Upper lobe of left lung (tissue), 6 donors: ENCODE data around the gene TMEM190. TPM values are rescaled to one million over a fixed set of nuclear protein-coding genes. Genes with fewer than 3 reads are reported as not detected.
A peak's percentile ranks its signal among the peaks of the same experiment; 100 is the strongest.

Source experiments
- ATAC-seq, 2 donors: fragments of 200-7000 bp; cut with Tn5 transposase; one replicate each; pipeline ENCODE4 v1.9.1; 2022; ENCODE audit warnings: mild to moderate bottlenecking in 2 of 2, moderate library complexity in 2 of 2; ENCODE audit not compliant: low FRiP score in 2 of 2
- DNase-seq, 2 donors: peaks; one replicate each; pipeline ENCODE4 v3.0.0-alpha.2; 2019 to 2020
- H3K27ac ChIP-seq, 4 donors: fragments of 200-600 bp; sonication (generic); one replicate each; pipeline ENCODE4 v1.5.1; 2016 to 2019
- H3K27me3 ChIP-seq, 4 donors: fragments of 200-600 bp; sonication (generic); one replicate each; pipeline ENCODE4 v1.5.1; 2017 to 2019
- H3K36me3 ChIP-seq, 4 donors: fragments of 200-600 bp; sonication (generic); one replicate each; pipeline ENCODE4 v1.5.1; 2016 to 2019
- H3K4me1 ChIP-seq, 4 donors: fragments of 200-600 bp; sonication (generic); one replicate each; pipeline ENCODE4 v1.5.1; 2018 to 2019
- H3K4me3 ChIP-seq, 4 donors: fragments of 200-600 bp; sonication (generic); one replicate each; pipeline ENCODE4 v1.5.1; 2017 to 2019; ENCODE audit warnings: mild to moderate bottlenecking in 2 of 4, moderate library complexity in 1 of 4
- H3K9me3 ChIP-seq, 4 donors: fragments of 200-600 bp; sonication (generic); one replicate each; pipeline ENCODE4 v1.5.1; 2018 to 2019
- EP300 ChIP-seq, 4 donors: sonication (generic); formaldehyde crosslinking; IDR thresholded peaks; one replicate each; pipeline ENCODE4 v1.5.1; 2017; ENCODE audit warnings: antibody characterized with exemption in 4 of 4, control low read depth in 2 of 4
- POLR2A ChIP-seq, 4 donors: fragments of 450-650 bp; IDR thresholded peaks; one replicate each; pipeline ENCODE4 v1.5.1; 2016 to 2017; ENCODE audit warnings: antibody characterized with exemption in 4 of 4, mild to moderate bottlenecking in 2 of 4
- POLR2AphosphoS5 ChIP-seq, 2 donors: sonication (generic); formaldehyde crosslinking; IDR thresholded peaks; one replicate each; pipeline ENCODE4 v1.5.1; 2017; ENCODE audit warnings: antibody characterized with exemption in 2 of 2
- WGBS, 2 donors: methylation state at CpG; one replicate each; pipeline ENCODE4 v1.1.5; 2017 to 2018; 5-methylcytosine and 5-hydroxymethylcytosine counted together
- total RNA-seq, 6 donors: library from RNA; depleted of rRNA in 4 of 6; stranded (reverse); fragments of >200 nt in 4 of 6; gene quantifications; one replicate each; pipeline versions ENCODE4 v1.1.0 to v1.2.1, GENCODE V29; 2016 to 2021
- TF ChIP-seq, protein P1 (sequence below), 6 experiments: fragments of 450-650 bp in 4 of 6; fragments of 200-600 bp in 2 of 6; sonication (generic) in 2 of 6; IDR thresholded peaks; one replicate each; pipeline ENCODE4 v1.5.1; 2016 to 2019; ENCODE audit warnings: antibody characterized with exemption in 6 of 6
- donor health status: DM: no; HTN: no; CAD: no; lungs with moderate emphysema.
- donor health status: DM: no; HTN: yes; CAD: no; lungs with severe emphysema.

TMEM190 gene
- total RNA-seq, 6 donors from 2014 or later, result 0.92 to 48.6 (median 20.9) TPM

GRCh38 chr19:55341595-55342531 lies 34.8 kb upstream of the TMEM190 start:
- ATAC-seq (no peak), DNase-seq (peak in 1 of 2 donors; percentile 79)
- H3K4me3 ChIP-seq, result peak overlapping the region in 1 of 4 donors; percentile 84
- TF ChIP-seq, protein P1, sequence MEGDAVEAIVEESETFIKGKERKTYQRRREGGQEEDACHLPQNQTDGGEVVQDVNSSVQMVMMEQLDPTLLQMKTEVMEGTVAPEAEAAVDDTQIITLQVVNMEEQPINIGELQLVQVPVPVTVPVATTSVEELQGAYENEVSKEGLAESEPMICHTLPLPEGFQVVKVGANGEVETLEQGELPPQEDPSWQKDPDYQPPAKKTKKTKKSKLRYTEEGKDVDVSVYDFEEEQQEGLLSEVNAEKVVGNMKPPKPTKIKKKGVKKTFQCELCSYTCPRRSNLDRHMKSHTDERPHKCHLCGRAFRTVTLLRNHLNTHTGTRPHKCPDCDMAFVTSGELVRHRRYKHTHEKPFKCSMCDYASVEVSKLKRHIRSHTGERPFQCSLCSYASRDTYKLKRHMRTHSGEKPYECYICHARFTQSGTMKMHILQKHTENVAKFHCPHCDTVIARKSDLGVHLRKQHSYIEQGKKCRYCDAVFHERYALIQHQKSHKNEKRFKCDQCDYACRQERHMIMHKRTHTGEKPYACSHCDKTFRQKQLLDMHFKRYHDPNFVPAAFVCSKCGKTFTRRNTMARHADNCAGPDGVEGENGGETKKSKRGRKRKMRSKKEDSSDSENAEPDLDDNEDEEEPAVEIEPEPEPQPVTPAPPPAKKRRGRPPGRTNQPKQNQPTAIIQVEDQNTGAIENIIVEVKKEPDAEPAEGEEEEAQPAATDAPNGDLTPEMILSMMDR (IDR thresholded peaks at IDR 0.05), result no peak
- no peak for TF ChIP-seq EP300 (IDR thresholded peaks at IDR 0.05)
- H3K4me1 ChIP-seq, result peaks cover 17 to 26% (median 20%) of the 10 kb centered on the region in 4 donors
- 84 to 86% methylated on average over 24 to 33 of the region's 50 CpGs for WGBS, 2 donors
- H3K27me3 ChIP-seq, result no peaks in the 10 kb centered on the region
- H3K27ac ChIP-seq, result no peak overlapping the region
- H3K36me3 ChIP-seq, result peaks cover 0 to 30% (median 18%) of the 10 kb centered on the region in 4 donors
- no peaks in the 10 kb centered on the region for H3K9me3 ChIP-seq

DNA sequence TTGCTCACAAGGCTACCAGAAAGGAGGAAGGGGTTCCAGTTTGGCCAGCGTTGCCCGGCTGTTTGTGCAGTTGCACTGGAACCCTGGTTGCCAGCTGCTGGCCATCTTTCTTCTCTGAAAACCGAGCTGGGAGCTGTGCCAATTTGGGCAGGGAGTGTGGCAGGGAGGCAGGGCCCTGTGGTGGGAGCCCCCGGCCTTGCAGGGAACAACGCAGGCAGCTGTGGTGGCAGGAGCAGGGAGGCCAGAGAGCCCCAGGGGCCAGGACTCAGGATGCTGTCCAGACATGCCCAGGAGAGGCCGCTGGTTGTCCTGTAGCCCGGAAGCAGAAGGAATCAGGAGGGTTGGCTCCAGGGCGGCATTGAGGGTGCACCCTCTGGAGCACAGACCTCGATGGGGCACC lies 32.2 kb upstream of the TMEM190 start:
- Histone ChIP-seq H3K4me3 (no peak overlapping the region), H3K27me3 (no peaks in the 10 kb centered on the region), H3K4me1 (peaks cover 14 to 24% (median 19%) of the 10 kb centered on the region in 4 donors), H3K36me3 (peaks cover 0 to 37% (median 21%) of the 10 kb centered on the region in 4 donors), H3K9me3 (no peaks in the 10 kb centered on the region), H3K27ac (no peak overlapping the region)
- DNase-seq (no peak), ATAC-seq (no peak)
- no peak for TF ChIP-seq EP300 (IDR thresholded peaks at IDR 0.05)
- TF ChIP-seq POLR2A (IDR thresholded peaks at IDR 0.05), result no peak
- TF ChIP-seq, protein P1 (IDR thresholded peaks at IDR 0.05), result no peak
- TF ChIP-seq POLR2AphosphoS5 (IDR thresholded peaks at IDR 0.05), result no peak
- 80 to 89% methylated on average over 7 to 9 of the region's 9 CpGs for WGBS, 2 donors

GRCh38 chr19:55345101-55345817 lies 31.4 kb upstream of the TMEM190 start:
- no peak overlapping the region for H3K4me3 ChIP-seq
- H3K27ac ChIP-seq, result no peak overlapping the region
- TF ChIP-seq POLR2A (IDR thresholded peaks at IDR 0.05) (no peak), POLR2AphosphoS5 (IDR thresholded peaks at IDR 0.05) (no peak), EP300 (IDR thresholded peaks at IDR 0.05) (no peak)
- TF ChIP-seq, protein P1 (IDR thresholded peaks at IDR 0.05), result no peak
- 86 to 90% methylated on average over 22 of the region's 22 CpGs for WGBS, 2 donors
- ATAC-seq, result no peak
- peaks cover 13 to 23% (median 16%) of the 10 kb centered on the region in 4 donors for H3K4me1 ChIP-seq
- H3K27me3 ChIP-seq, result no peaks in the 10 kb centered on the region
- H3K9me3 ChIP-seq, result no peaks in the 10 kb centered on the region
- DNase-seq, result no peak
- H3K36me3 ChIP-seq, result peaks cover 0 to 37% (median 21%) of the 10 kb centered on the region in 4 donors

DNA sequence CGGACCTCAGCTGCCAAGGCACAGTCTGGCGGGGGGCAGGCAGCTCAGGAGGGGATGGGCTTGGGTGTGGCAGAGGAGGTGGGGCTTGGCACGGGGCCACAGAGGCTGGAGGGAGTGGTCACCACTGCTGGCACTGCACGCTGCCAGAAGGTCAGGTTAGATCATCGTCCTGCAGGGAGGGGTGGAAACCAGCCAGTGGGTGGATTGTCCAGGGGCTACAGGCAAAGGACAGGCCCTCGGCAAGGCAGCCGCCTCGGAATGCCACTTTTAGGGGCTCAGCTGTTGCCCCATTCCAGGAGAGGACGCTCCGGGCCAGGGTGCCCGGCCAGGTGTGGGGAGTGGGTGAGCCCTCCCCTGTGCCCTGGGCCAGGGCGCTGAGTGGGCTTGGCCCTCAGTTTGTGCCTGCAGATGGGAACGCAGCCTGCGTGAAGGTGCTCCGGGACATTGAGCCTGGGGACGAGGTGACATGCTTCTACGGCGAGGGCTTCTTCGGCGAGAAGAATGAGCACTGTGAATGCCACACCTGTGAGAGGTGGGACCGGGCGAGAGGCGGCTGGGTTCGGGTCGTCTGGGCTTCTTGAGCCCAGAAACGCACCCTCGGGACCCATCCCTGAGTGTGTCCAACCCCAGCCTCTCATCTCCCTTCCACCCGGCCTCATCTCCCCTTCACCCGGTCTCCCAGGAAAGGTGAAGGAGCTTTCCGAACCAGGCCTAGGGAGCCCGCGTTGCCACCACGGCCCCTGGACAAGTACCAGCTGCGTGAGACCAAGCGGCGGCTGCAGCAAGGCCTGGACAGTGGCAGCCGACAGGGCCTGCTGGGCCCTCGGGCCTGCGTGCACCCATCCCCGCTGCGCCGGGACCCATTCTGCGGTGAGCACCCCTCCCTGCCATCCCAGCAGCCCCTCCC lies 30.6 kb upstream of the TMEM190 start:
- H3K36me3 ChIP-seq, result peaks cover 0 to 37% (median 21%) of the 10 kb centered on the region in 4 donors
- H3K27ac ChIP-seq, result no peak overlapping the region
- DNase-seq, result peak in 1 of 2 donors; percentile 84
- ATAC-seq, result peak in 1 of 2 donors; percentile 73
- 79 to 90% methylated on average over 17 to 40 of the region's 43 CpGs for WGBS, 2 donors
- H3K27me3 ChIP-seq, result no peaks in the 10 kb centered on the region
- TF ChIP-seq EP300 (IDR thresholded peaks at IDR 0.05) (no peak), POLR2A (IDR thresholded peaks at IDR 0.05) (no peak), POLR2AphosphoS5 (IDR thresholded peaks at IDR 0.05) (no peak)
- TF ChIP-seq, protein P1 (IDR thresholded peaks at IDR 0.05), result no peak
- peaks cover 5 to 14% (median 9%) of the 10 kb centered on the region in 4 donors for H3K4me1 ChIP-seq
- no peak overlapping the region for H3K4me3 ChIP-seq
- no peaks in the 10 kb centered on the region for H3K9me3 ChIP-seq
